B cell (primary cell): ENCODE data around the gene FOLR1.

Experiments used
- EZH2 ChIP-seq: IDR thresholded peaks from 2 replicates; pipeline ENCODE4 v1.6.1; 2012; ENCODE audit warnings: borderline replicate concordance, low read depth, mild to moderate bottlenecking, moderate library complexity, low read length; ENCODE audit not compliant: insufficient read depth, poor library complexity, severe bottlenecking
- TF ChIP-seq, protein P1 (sequence below): fragments of 200-600 bp; IDR thresholded peaks from one replicate; pipeline ENCODE4 v1.8.0; 2022; ENCODE audit warnings: antibody characterized with exemption, mild to moderate bottlenecking

DNA sequence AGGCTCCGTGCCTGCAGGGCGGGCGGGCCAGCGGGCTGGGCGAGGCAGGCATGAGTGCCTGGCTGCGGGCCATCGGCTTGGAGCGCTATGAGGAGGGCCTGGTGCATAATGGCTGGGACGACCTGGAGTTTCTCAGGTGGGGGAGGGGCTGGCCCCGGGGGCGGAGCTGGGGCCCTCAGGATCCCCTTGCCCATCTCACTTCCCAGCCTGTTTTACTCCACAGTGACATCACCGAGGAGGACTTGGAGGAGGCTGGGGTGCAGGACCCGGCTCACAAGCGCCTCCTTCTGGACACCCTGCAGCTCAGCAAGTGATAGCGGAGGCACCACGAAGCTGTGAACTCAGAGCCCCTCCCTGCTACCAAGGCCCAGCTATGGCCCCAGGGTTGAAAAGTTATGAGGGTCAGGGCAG lies 46.1 kb downstream of the FOLR1 start:
- TF ChIP-seq, protein P1, sequence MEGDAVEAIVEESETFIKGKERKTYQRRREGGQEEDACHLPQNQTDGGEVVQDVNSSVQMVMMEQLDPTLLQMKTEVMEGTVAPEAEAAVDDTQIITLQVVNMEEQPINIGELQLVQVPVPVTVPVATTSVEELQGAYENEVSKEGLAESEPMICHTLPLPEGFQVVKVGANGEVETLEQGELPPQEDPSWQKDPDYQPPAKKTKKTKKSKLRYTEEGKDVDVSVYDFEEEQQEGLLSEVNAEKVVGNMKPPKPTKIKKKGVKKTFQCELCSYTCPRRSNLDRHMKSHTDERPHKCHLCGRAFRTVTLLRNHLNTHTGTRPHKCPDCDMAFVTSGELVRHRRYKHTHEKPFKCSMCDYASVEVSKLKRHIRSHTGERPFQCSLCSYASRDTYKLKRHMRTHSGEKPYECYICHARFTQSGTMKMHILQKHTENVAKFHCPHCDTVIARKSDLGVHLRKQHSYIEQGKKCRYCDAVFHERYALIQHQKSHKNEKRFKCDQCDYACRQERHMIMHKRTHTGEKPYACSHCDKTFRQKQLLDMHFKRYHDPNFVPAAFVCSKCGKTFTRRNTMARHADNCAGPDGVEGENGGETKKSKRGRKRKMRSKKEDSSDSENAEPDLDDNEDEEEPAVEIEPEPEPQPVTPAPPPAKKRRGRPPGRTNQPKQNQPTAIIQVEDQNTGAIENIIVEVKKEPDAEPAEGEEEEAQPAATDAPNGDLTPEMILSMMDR, result peak; percentile 58
- TF ChIP-seq EZH2, result no peak
